ENCODE results near the gene MRNIP.

Gene MRNIP

DNA sequence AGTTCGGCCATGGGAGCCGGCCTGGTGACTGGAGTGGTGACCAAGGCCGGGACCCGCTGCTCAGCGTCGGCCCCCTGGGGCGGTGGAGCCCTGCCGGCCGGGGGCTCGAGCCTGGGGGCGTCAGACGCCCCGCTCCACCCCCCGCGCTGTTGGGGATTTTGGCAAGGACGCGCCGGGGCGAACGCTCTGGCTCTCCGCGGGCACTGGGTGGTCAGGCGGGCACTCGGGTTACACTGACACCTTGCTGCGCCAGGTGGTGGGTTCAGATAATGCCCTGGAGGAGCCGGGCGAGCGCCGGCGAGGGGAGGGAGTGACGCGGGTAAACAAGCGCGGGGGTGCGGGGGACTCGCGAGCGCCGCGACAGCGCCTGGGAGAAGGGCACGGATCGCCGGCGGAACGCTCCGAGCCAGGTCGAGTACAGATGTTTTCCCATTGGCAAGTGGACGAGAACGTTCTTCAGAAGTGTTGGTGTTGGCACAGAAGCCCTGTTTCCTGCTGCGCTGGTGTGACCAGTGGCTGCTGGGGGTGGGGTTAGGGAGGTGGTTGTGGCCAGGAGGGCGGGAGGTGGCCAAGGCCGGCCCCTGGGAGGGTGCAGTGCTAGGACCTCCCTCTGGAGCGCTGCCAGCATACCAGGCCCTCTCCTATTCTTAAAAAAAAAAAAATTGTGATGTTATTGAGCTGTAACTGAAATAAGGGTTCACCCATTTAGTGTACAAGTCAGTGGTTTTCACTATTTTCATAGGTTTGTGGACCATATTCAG, 37.1 kb downstream of the MRNIP start:
- peak; percentile 60 to 85 (median 65) for DNase-seq (ENCODE audit: low read depth in 3 of 3)

DNA sequence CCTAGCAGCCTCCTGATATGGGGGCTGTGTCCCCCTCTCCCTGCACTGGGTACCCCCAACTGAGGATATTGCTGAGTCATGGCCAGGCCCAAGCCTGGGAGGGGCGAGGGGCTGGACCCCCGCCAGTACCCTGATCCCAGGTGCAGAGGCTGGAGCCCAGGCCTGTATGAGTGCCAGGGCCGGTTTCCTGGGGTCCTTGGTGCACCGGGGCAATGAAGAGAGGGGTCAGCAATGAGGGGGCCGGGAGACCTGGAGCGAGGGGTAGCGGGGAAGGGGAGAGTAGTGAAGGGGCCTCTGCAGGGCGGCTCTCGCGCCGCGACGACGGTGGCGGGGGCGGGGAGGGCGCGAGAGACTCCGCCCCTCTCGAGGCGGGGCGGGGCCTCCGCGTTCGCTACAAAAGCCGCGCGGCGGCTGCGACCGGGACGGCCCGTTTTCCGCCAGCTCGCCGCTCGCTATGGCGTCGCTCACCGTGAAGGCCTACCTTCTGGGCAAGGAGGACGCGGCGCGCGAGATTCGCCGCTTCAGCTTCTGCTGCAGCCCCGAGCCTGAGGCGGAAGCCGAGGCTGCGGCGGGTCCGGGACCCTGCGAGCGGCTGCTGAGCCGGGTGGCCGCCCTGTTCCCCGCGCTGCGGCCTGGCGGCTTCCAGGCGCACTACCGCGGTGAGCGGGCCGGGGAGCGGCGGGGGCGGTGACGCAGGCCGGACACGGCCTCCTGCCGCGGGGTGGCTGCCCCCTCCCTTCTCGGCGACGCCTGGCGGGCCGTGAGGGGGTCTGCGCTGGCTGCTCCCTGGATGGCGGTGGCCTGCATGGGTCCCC, 37.9 kb downstream of the MRNIP start, which contains the start of gene SQSTM1:
SQSTM1 (plus strand) TSS at position 423 of the 815 bp plus-strand sequence; CDS start at position 455, 32 bp downstream.
- peak; percentile 49 to 78 (median 69) for DNase-seq (ENCODE audit: low read depth in 3 of 3)

DNA sequence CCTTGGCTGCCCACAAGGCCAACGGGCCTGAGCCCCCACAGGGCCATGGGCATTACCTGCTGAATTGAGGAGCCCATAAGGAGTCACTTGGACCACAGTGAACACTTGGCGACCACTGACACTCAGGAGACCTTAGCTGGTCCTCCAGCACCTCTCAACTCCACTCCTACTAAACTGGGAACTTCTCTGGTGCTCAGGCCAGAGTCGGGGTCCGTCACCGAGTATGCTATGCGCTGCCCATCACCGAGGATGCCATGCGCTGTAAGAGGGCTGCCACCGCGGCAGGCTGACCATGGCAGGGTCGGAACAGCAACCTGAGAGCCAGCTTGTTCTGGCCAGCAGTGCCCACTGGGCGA, 38.5 kb downstream of the MRNIP start:
- no peak for DNase-seq (ENCODE audit: low read depth in 3 of 3)

DNA sequence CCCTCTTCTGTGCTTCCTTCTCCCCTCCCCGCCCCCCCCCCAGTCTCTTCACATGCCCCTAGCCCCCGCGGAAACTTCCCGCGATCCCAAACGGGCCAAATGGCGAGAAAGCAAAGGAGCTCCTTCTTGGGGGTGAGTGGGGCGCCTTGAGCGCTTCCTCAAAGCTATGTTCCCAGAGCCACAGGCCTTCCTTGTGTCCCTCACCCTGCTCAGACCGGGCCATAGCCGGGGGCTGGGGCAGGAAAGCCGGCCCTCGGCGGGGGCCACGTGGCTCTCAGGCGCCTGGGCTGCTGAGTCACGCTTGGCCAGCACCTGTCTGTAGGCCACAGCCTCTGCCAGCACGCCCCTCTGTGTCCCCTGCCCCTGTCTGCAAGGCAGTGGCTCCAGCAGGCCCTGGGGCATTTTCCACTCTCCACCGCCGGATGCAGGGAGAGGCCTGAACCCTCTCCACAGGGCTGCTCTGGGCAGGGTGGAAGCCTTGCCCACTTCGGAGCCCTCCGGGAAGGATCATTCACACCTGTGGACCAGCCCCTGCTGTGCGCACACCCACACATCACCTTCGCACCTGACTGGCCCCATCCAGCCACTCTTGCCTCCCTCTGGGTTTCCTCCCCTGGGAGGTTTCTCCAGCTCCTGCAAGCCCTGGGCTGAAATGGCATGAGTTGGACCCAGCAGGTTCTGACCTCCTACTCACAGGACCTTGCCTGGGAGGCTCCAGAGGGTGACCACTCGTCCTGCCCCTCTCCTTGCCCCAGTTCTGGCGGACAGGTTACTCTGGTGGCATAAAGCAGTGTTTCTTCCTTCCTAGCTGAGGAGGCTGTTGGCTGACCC, 39.1 kb downstream of the MRNIP start:
- peak in 1 of 3 experiments; percentile 37 for DNase-seq (ENCODE audit: low read depth in 3 of 3)

DNA sequence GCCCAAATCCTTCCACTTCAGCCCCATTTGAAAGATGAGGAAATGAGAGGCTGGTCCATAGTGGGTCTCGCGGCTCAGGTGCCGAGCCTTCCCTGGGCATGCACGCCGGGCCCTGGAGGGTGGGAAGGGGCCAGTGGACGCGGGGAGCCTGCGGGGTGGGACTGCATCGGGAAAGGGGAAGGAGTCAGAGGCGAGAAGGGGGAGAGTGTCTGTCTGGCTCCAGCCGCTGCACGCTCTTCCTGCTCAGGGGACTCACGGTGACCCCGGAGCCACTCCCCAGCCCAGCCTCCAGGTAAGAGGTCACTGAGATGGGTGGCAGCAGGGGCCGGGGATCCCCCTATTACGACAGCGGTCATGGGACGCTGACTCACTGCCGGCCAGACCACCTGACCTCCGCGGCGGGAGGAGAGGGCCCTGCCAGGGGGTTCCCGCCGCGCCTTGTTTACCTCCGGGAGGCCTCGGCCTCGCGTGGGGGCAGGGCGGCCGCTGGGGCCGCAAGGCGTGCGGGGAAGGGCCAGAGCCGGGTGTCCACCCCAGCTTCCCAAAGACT, 39.8 kb downstream of the MRNIP start:
- DNase-seq (ENCODE audit: low read depth in 3 of 3): peak; percentile 60 to 81 (median 65)

DNA sequence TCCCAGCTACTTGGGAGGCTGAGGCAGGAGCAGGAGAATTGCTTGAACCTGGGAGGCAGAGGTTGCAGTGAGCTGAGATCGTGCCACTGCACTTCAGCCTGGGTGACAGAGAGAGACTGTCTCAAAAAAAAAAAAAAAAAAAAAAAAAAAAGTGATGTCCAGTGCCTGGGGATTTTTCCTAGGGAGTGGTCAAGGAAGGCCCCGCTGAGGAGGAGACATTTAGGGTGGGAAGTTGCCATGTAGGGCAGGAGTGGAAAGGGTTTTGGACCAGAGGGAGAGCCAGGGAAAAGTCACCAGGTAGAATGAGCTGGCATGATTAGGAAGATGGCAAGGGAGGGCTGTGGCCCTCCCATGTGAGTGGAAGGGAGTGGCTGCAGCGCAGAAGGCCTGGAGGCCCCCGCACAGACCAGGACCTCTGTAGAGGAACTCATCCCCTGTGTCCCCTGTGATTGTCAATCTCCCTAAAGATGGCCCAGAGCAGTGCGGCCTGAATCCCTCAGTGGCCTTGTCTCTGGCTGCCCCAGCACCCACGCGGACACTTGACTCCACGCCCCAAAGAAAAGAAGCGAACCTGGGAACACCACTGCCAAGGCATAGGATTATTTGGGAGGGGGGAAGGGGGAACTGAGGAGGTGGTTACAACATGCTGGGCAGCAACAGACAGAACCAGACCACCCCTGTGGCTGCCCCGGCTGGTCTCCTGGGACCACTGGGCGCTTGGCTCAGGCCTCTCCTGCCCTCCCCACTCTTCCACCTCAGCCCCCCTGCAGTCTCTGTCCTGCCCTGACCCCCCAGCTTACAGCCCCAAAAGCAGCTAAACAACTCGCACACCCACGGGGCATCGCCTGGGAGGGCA, 40.5 kb downstream of the MRNIP start:
- no peak for DNase-seq (ENCODE audit: low read depth in 3 of 3)

DNA sequence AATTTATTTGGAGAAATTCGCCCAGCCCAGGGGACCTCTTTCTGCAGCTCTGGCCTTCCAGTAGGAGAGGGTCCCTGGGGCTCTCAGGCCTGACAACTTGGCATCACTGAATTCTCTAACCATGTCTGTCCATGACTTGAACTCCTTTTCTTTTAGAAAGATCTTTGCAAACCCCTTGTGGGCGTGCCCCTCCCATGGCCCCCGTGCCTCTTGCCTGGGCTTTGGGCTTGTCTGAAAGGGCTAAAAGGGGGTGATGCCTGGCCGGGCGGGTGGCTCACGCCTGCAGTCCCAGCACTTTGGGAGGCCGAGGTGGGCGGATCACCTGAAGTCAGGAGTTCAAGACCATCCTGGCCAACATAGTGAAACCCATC, 41.2 kb downstream of the MRNIP start:
- no peak for DNase-seq (ENCODE audit: low read depth in 3 of 3)

DNA sequence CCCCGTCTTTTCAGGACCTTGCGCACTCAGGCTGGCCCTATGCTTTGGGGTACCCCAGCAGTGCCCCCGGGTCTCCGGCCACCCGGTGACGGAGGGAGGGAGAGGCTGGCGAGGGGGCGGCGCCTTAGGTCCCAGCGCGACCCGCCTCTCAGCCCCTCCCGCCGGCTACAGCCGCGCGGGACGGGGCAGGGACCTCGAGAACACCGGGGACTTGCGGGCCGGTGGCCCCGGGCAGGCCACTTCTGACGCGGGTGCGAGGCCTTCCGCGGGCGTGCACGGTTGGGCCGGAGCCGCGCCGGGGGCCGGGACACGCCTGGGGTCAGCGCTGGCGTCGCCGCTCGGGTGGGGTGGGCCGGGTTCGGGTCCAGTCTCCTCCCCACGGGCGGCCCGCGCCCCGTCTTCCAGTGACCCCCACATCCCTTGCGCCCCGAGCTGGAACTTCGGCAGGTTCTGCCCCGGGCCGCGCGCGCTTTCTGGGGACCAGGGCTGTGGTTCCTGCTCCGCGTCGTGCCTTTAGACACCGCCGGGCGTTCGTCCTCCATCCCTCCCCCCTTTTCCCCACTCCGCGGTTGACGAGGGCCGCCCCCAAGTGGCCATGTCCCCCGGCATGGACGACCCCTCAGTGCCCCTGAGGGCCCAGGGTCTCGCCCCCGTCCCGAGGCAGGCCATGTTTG, 41.7 kb downstream of the MRNIP start:
- DNase-seq (ENCODE audit: low read depth in 3 of 3): no peak

DNA sequence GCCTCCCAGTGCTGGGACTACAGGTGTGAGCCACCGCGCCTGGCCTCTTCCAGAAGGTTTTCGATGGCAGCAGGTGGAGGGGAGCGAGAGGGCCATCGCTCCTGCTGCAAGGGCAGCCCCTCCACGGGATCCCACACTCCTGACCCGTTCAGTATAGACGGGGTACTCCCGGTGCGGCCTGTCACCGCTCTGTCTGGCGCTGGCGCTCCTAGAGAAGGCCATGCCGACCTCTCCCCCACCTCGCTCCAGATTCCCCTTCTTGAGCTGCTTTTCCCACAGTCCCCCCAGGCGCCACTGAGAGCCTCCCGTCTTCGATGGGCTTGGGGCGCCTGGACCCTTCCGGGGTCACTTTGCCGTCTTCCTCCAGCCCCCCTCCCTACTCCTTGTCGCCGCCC, 42.2 kb downstream of the MRNIP start:
- DNase-seq (ENCODE audit: low read depth in 3 of 3): no peak

DNA sequence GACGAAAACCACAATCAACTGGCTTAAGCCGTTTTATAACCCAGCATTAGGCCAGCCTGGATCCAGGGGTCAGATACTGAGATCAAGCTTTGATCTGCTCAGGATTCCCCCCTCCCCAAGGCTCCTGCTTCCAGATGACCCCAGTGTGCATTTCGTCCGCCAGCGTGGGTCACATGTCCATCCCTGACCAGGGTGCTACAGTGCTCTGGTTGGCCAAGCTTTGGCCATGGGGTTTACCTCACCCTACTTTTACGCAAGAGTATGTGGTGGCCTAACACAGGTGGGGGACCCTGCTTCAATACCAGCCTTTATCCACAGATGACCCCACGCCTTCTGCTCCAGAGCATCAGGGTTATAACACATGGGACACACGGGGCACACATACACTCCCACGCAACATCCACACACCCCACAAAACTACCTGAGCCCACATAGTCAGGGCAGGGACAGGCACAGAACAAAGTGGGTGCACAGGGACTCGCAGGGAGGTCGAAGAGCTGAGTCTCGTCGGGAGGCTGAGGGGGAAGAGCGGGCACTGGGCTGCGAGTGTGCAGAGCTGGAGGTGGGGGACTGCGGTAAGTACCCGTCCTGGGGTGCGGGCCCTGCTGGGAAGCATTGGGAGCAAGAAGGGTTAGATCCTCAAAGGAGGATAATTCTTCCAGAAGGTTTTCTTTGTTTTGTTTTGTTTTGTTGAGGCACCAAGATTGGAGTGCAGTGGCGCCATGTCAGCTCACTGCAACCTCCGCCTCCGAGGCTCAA, 42.9 kb downstream of the MRNIP start:
- no peak for DNase-seq (ENCODE audit: low read depth in 3 of 3)

DNA sequence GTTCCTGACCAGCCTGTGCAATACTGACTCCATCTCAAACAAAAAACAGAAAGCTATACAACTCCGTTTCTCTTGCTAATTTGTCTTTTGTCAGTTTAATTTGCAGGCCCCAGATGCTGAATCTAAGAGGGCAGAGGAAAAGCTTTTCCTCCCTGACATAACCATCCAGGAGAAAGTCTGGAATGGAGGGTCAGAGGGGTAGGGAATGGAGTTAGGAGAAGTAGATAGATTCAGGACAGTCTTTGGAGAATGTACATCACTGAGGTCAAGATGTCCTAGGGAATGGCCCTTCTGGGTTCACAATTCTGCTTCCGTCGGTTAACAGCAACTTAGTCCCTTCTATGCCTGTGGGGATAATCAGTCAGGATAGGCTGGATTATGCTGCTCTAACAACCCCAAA, 44.5 kb downstream of the MRNIP start:
- DNase-seq (ENCODE audit: low read depth in 3 of 3): no peak

DNA sequence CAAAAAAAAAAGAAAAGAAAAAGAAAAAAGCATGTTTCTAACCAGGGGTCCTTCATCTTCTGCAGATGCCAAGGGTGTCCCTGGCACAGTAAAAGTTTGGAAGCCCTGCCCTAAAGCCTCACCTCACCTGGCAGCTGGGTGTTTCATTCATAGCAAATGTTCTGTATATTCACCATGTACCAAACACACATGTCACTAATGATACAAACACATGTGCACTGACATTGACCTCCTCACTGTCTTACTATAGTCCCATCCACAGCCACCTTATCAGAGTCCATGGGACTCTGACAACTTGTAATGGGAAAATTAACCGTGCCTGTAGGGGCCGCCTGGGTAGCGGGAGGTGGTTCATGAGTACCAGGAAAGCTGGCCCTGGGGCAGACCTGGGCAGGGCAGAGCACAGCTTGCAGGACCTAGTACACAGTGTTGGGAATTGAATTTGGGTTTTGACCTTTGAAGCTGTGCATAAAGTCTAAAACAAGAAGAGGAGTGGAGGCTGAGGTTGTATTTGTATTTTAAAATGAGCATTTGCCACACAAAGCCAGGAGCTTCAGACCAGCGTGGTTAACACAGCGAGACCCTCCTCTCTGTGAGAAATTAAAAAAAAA, 45.5 kb downstream of the MRNIP start:
- no peak for DNase-seq (ENCODE audit: low read depth in 3 of 3)

DNA sequence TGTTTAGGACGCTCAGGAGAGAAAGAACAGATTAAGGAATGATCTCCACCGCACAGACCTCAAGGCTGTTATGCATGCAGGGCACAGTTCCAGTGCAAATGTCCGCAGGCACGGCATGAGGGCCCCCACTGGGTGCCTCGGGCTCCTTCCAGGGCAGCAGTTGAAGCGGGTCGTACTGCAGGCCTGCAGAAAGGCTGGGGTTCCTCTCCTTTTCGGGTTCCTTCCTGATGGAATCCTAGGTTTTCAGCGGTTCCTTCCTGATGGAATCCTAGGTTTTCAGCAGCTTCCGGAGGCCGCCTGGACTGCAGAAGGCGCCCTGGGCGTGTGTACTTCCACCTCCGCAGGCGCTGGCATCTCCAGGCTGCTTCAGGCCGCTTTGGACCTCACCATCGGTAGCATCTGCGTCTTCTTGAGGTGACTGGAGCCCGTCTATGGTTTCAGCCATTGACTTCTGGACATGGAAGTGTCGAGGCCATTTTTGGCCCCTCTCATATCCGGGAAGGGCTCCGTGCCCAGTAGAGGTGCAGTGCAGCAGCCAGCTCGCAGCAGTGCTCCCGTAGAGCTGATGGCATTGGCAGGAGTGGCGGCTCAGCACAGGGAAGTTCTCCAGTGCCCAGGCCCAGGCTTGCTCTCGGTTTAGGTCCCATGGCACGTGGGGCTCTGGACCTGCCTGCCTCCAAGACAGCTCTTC, 46.3 kb downstream of the MRNIP start:
- no peak for DNase-seq (ENCODE audit: low read depth in 3 of 3)

DNA sequence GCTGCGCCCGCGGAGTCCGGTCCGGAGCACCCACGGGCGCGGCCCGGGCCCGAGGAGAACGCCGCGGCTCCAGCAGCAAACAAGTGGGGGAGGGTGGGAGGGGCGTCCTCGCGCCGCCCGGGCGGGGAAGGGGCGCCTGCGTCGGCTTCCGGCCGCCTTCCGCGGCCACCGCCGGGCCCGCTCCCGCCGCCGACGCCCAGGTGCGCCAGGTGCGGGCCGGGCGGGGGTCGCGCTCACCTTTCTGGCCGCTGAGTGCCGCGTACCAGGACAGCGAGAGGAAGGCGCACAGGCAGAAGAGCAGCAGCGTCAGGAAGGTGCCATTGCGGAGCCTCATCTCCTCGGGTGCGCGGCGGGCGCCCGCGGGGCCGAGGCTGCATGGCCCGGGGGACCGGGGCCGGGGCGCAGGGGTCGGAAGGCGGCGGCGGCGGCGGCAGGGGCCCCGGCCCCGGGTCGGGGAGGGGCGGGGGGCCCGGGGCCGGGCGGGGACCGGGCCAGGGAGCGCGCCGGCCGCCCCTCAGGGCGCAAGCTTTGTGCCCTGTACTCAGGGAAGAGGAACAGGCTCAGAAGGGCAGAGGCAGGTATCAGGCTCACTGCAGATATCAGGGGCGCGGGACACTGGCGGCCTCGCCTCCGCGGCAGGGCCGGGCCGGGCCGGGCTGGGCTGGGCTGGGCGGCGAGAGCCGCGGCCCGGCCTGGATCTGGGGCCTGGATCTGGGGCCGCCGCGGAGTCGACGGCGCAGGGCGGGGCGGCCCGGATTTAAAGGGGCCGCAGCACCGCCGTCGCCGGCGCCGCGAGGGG, 52.2 kb downstream of the MRNIP start, which contains the start of gene MGAT4B:
MGAT4B (minus strand) TSS at position 617 of the 799 bp plus-strand sequence; CDS start at position 334, 283 bp downstream.
- peak in 1 of 3 experiments; percentile 60 for DNase-seq (ENCODE audit: low read depth in 3 of 3)

DNA sequence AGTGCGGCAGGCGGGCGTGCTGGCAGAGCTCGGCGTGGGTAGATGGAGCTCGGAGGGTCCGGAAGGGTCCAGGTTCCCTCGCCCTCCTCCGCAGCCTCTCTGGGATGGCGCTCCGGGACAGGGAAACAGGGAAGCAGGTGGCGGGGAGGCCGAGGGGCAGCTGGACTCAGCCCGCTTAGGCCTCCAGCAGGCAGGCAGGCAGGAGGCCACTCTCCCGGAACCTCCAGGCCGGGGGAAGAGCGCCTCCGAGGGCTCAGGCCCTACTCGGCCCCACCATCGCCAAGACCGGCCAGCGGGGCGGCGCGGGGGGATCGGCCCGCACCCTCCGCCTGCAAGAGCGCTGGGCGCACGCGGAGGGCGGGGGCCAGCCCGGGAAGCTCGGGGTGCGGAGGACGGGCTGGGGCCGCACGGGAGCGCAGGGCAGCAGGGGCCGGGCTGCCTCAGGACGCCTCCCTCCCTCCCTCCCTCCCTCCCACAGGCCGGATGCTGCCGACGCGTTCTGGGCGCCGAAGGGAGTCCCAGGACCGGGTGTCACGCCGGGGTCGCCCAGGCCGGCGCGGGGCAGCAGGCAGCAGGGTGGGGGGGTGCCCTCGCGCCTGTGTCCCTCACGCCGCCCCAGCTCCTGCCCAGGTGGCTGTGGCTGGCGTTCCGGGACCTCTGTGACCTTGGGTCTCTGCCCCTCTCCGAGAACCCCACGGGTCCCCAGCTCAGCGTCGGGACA, 52.9 kb downstream of the MRNIP start:
- DNase-seq (ENCODE audit: low read depth in 3 of 3): peak in 1 of 3 experiments; percentile 36

DNA sequence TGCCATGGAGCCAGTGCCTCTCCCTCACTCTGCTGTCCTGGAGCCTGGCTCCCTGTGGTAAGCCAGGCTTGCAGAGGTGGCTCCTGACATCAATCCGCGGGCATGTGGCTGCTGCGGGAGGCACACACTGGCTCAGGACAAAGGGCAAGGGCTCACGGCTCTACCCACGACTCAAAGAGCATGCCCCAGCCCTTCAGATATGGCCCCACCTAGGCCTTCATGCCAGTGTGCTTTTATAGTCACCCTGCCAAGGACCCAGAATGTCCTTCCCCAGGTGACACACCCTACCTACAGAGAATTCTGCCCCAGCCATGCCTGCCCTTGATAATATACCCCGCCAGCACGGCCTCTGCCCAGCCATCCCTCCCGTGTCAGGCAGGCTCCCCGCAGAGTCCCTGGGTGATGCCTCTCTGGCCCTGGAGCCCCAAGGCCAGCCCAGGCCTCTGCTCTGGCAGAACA, 53.5 kb downstream of the MRNIP start:
- DNase-seq (ENCODE audit: low read depth in 3 of 3): no peak

DNA sequence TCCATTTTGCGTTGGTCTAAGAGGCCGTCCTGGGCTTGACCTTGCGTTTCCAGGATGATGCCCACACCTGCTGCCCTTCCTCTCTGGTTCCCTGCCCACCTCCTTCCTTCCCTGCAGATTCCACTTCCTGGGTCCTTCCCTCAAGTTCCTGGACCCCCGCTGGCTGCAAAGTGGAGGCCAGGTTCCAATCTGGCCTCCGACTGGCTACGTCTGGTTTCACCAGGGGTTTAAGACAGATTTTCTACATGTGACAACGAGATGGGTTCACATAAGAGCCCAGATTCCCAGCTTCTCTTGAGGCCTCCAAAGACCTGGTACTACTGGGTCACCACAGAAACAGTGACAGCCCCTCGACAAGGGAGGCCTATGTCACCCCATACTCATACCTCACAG, 54.1 kb downstream of the MRNIP start:
- no peak for DNase-seq (ENCODE audit: low read depth in 3 of 3)

Data from stimulated activated CD4-positive, alpha-beta T cell treated with anti-CD3 and anti-CD28 coated beads, TNF-alpha, amount 100 ng/mL, for 24 hours (primary cell).